LNCaP clone FGC (cell line): ENCODE results near the gene MAN1C1.

ENCODE experiments used
- DNase-seq: peaks from one replicate; pipeline ENCODE4 v3.0.0-alpha.2; 2011; ENCODE audit warnings: low read depth
- H3K4me3 ChIP-seq: 2 replicates; pipeline ENCODE4 v1.5.1; 2011; ENCODE audit warnings: mild to moderate bottlenecking, low read depth, low read length, control low read depth
- CTCF ChIP-seq: IDR thresholded peaks from 2 replicates; pipeline ENCODE4 v1.5.1; 2012; ENCODE audit warnings: mild to moderate bottlenecking; ENCODE audit not compliant: control insufficient read depth, insufficient read depth; ENCODE audit errors: extremely low read depth

The MAN1C1 gene

DNA sequence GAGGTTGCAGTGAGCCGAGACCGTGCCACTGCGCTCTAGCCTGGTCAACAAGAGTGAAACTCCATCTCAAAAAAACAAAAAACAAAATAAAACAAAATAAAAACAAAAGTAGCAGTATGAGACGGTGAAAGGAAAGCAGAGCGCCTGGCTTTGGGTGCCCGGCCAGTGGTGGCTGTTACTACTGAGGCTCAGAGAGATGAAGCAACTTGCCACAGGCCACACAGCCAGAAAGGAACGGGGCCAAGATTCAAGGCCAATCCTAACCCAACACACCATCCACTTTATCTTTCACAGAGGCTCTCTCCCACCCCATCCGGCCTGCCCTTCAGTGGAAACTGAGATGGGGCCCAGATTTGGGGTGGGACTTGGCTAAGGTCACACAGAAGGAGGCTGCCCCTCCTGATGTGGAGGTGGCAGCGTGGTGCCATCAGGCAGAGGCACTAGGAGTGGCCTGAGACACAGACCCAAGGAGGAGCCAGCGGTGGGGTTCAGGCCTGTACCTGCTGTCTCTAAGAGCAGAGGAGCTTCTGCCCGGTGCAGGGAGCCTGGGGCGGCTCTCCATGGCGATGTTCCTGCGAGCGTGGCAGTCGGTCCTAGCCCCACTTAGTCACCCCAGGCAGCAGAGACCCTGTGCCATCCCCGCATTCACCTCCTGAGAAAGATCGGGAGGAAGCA, 40.0 kb upstream of the MAN1C1 start:
- no peak for TF ChIP-seq CTCF
- DNase-seq = no peak
- no peak overlapping the region for H3K4me3 ChIP-seq

GRCh38 chr1:25577134-25577920, 39.3 kb upstream of the MAN1C1 start:
- DNase-seq = no peak
- TF ChIP-seq CTCF = no peak
- H3K4me3 ChIP-seq = no peak overlapping the region

DNA sequence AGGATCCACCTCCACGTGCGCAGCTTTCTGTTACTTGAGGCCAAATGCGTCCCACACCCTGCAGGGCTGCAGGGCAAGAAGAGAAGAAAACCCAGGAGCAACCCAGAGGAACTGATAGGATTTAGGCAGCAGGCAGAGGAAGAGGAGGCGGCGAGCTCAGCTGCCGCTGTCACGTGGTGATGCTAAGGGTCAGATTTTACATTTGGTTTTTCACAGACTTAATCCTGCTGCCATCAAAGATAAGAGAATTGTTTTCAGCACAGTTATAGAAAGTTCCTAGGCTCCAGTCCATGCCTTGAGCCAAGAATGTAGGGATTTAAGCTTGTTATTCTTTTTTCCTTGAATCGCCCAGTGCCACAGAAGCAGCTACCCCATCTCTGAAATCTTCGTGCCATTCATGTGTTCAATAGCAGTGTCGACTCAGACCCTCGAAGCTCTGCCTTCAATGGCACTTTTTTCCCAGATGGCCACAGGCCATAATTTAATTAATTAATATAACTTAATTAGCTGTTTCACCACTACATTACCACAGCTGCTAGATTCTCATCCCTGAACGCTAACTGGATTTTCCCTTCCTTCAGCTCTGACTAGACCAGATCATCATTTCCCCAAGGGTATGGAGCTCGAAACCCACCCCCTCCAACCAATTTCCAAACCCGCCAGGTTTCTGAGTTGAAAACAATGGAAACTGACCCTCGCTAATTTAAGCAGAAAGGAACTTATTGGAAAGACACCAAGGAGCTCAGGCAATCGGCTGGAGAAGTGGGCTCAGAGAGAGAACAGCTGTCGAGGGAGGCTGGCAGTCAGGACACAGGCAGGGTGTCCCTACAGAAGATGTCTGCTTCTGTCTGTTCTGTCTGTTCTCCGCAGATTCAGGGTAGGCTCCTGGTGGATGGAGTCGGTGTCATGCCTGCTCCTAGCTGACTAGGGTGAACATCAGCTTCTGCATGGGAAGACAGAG, 37.0 kb upstream of the MAN1C1 start:
- no peak for TF ChIP-seq CTCF
- H3K4me3 ChIP-seq = no peak overlapping the region
- DNase-seq = no peak

DNA sequence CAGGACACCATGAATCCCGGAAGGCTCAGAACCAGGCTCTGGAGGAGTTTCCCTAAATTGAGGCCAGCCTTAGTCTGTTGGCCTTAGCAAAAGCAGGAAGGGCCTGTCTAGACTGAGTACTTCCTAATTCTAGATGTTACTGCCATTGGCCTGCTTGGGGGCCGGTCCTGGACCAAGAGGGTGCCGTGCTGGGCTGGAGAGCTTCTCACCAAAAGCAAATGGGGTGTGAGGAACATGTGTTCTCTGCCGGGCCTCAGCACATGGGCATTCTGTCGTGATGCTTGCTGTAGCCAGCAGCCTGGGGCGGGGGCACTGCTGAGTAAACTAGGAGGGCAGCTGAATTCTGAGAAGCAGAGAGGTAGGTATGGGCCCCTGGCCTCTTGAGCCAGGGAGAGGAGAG, 35.7 kb upstream of the MAN1C1 start:
- no peak for DNase-seq
- TF ChIP-seq CTCF = no peak
- H3K4me3 ChIP-seq = no peak overlapping the region

- TF ChIP-seq CTCF = no peak
- DNase-seq = no peak
Measured at GRCh38 chr1:25581764-25582163, 34.8 kb upstream of the MAN1C1 start.

DNA sequence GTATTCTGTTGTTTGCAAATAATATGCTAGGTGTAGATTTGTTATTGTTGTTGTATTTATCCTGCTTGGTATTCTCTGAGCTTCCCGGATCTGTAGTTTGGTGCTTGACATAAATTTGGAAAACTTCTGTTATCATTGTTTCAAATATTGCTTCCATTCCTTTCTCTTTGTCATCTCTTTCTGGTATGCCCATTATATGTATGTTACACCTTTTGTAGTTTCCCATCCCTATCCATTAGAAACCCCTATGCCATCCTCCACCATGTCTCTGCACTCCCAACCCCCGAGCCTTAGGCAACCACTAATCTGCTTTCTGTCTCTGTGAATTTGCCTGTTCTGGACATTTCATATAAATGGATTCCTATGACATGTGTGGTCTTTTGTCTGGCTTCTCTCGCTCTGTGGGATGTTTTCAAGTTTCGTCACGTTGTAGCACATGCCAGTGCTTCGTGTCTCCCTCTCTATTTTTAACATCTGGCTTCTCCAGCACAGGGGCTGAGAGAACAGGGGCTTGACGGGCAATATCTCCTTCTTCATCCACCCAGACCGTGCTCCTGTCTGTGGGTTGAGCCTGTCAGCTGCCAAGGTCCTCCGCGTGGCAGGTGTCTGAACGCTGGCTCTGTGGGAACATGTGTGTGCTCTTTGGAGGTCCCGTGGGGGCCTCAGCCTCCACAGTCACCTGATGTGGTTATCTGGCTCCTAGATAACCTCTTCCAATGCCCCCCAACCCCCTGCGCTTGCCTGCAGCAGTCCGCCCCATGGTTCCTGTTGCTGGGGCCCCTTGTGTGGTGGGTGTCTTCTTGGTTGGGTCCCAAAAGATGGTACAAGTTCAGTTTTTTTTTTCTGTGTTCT, 32.8 kb upstream of the MAN1C1 start:
- no peak for DNase-seq
- TF ChIP-seq CTCF = no peak
- H3K4me3 ChIP-seq = no peak overlapping the region

More at GRCh38 chr1:25581764-25582163, 34.8 kb upstream of the MAN1C1 start:
- H3K4me3 ChIP-seq = no peak overlapping the region
